Neural progenitor cell (in vitro differentiated cells): ENCODE measurements around the gene AGAP3. TPM values are rescaled to one million over a fixed set of nuclear protein-coding genes. Genes with fewer than 3 reads are reported as not detected.
A peak's percentile ranks its signal among the peaks of the same experiment; 100 is the strongest.

ENCODE experiments used
- DNase-seq: peaks from one replicate; pipeline ENCODE4 v3.0.0-alpha.2; 2016; ENCODE audit warnings: low spot score
- H2AFZ ChIP-seq: fragments of 200-600 bp; sonication (generic); replicated peaks from 2 replicates; pipeline ENCODE4 v1.6.1; 2016; ENCODE audit warnings: antibody characterized with exemption
- H3F3A ChIP-seq: fragments of 200-600 bp; sonication (generic); 2 replicates; pipeline ENCODE4 v1.6.1; 2016; ENCODE audit warnings: antibody characterized with exemption, low read depth
- H3K27ac ChIP-seq: fragments of 200-600 bp; sonication (generic); 2 replicates; pipeline ENCODE4 v1.5.1; 2016; ENCODE audit warnings: mild to moderate bottlenecking
- H3K27me3 ChIP-seq: fragments of 200-600 bp; sonication (generic); 2 replicates; pipeline ENCODE4 v1.6.1; 2016; ENCODE audit warnings: mild to moderate bottlenecking, moderate library complexity
- H3K36me3 ChIP-seq: fragments of 200-600 bp; sonication (generic); 2 replicates; pipeline ENCODE4 v1.5.1; 2016
- H3K4me1 ChIP-seq: fragments of 200-600 bp; sonication (generic); 2 replicates; pipeline ENCODE4 v1.6.1; 2016; ENCODE audit warnings: mixed run types
- H3K4me2 ChIP-seq: fragments of 200-600 bp; sonication (generic); 2 replicates; pipeline ENCODE4 v1.6.1; 2016
- H3K4me3 ChIP-seq: fragments of 200-600 bp; sonication (generic); 2 replicates; pipeline ENCODE4 v1.5.1; 2016
- H3K79me2 ChIP-seq: fragments of 200-600 bp; sonication (generic); 2 replicates; pipeline ENCODE4 v1.6.1; 2016; ENCODE audit warnings: low read depth
- H3K9ac ChIP-seq: fragments of 200-600 bp; sonication (generic); 2 replicates; pipeline ENCODE4 v1.6.1; 2016
- H3K9me3 ChIP-seq: fragments of 200-600 bp; sonication (generic); 2 replicates; pipeline ENCODE4 v1.5.1; 2016; ENCODE audit warnings: low read depth
- H4K20me1 ChIP-seq: fragments of 200-600 bp; sonication (generic); 2 replicates; pipeline ENCODE4 v1.6.1; 2016; ENCODE audit warnings: low read depth
- H3K27ac Mint-ChIP-seq: 3 replicates; pipeline ENCODE4 v1.8.0; 2021; ENCODE audit warnings: mixed read lengths
- H3K27me3 Mint-ChIP-seq: 2 replicates; pipeline ENCODE4 v1.8.0; 2022; ENCODE audit warnings: low read depth, mild to moderate bottlenecking, inconsistent platforms, moderate library complexity, mixed read lengths; ENCODE audit not compliant: insufficient read depth
- H3K36me3 Mint-ChIP-seq: 3 replicates; pipeline ENCODE4 v1.8.0; 2021; ENCODE audit warnings: mixed read lengths
- H3K4me1 Mint-ChIP-seq: 3 replicates; pipeline ENCODE4 v1.8.0; 2021; ENCODE audit warnings: mixed read lengths
- H3K4me3 Mint-ChIP-seq: 3 replicates; pipeline ENCODE4 v1.8.0; 2021; ENCODE audit warnings: mild to moderate bottlenecking, moderate library complexity, mixed read lengths
- H3K9me3 Mint-ChIP-seq: 3 replicates; pipeline ENCODE4 v1.8.0; 2020; ENCODE audit warnings: mixed read lengths
- EZH2 ChIP-seq: fragments of 200-600 bp; sonication (generic); IDR thresholded peaks from 2 replicates; pipeline ENCODE4 v1.6.1; 2017; ENCODE audit warnings: antibody characterized with exemption, mild to moderate bottlenecking, moderate library complexity
- EZH2phosphoT487 ChIP-seq: fragments of 200-600 bp; sonication (generic); IDR thresholded peaks from 2 replicates; pipeline ENCODE4 v1.6.1; 2017; ENCODE audit warnings: antibody characterized with exemption
- total RNA-seq: library from RNA; depleted of rRNA; stranded (reverse); fragments of >200 nt; gene quantifications from 2 replicates; pipeline ENCODE4 v1.2.3, GENCODE V29; 2015; ENCODE audit warnings: low replicate concordance
- TF ChIP-seq, protein P1 (sequence below): fragments of 200-600 bp; sonication (generic); IDR thresholded peaks from 2 replicates; pipeline ENCODE4 v1.5.1; 2017; ENCODE audit warnings: antibody characterized with exemption, mild to moderate bottlenecking

Gene AGAP3
- total RNA-seq, 1 donor from 2014 or later = 38.9 TPM

DNA sequence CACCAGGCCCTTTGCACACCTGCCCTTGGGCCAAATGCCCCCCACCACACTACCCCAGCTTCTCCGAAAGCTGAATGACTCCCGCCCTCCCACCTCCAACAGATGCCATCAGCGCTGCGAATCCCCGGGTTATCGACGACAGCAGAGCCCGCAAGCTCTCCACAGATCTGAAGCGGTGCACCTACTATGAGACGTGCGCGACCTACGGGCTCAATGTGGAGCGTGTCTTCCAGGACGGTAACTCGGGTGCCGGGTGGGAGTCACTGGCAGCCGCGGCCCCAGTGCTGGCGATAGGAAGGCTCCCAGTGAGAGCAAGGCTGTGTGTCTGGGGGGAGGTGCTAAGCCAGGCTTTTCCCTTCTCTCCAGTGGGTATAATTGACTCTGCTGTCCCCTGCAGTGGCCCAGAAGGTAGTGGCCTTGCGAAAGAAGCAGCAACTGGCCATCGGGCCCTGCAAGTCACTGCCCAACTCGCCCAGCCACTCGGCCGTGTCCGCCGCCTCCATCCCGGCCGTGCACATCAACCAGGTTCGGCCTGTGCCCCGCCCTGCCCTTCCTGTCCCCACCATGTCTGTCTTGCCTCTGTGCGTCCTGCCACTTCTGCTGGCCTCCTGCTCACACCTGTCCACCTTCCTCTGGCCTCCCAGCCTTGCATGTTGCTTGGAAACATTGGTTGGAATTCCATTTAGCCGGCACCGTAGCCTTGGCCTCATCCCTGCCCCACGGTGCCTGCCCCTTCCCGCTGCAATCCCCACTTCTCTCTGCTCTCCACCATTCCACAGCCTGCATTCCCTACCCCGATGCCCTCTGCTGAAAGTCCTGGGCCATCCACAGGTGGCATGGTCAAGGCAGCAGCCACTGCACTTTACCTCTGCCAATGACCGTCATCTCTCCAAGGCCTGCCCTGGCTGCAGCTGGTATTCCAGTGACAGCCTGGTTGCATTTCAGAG, 32.1 kb downstream of the AGAP3 start:
- H3K9me3 ChIP-seq = no peaks in the 10 kb centered on the region
- TF ChIP-seq, protein P1, sequence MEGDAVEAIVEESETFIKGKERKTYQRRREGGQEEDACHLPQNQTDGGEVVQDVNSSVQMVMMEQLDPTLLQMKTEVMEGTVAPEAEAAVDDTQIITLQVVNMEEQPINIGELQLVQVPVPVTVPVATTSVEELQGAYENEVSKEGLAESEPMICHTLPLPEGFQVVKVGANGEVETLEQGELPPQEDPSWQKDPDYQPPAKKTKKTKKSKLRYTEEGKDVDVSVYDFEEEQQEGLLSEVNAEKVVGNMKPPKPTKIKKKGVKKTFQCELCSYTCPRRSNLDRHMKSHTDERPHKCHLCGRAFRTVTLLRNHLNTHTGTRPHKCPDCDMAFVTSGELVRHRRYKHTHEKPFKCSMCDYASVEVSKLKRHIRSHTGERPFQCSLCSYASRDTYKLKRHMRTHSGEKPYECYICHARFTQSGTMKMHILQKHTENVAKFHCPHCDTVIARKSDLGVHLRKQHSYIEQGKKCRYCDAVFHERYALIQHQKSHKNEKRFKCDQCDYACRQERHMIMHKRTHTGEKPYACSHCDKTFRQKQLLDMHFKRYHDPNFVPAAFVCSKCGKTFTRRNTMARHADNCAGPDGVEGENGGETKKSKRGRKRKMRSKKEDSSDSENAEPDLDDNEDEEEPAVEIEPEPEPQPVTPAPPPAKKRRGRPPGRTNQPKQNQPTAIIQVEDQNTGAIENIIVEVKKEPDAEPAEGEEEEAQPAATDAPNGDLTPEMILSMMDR = no peak
- no peak for TF ChIP-seq EZH2
- TF ChIP-seq EZH2phosphoT487 = no peak
- Mint-ChIP-seq H3K4me3 (peak overlapping the region; percentile 8), H3K4me1 (peaks cover 18% of the 10 kb centered on the region), H3K36me3 (peaks cover 12% of the 10 kb centered on the region), H3K9me3 (no peaks in the 10 kb centered on the region), H3K27ac (no peak overlapping the region), H3K27me3 (peaks cover 5% of the 10 kb centered on the region)
- no peak overlapping the region for H3K27ac ChIP-seq
- H3K36me3 ChIP-seq = no peaks in the 10 kb centered on the region
- H4K20me1 ChIP-seq = peaks cover 72% of the 10 kb centered on the region
- peaks cover 18% of the 10 kb centered on the region for H3K4me1 ChIP-seq
- no peak overlapping the region for H3K4me3 ChIP-seq
- DNase-seq = no peak
- H3K9ac ChIP-seq = no peak overlapping the region
- H3K79me2 ChIP-seq = peaks cover 30% of the 10 kb centered on the region
- no peak overlapping the region for H3K4me2 ChIP-seq
- H3F3A ChIP-seq = peaks cover 20% of the 10 kb centered on the region
- H3K27me3 ChIP-seq = peaks cover 17% of the 10 kb centered on the region
- H2AFZ ChIP-seq = no peak overlapping the region

DNA sequence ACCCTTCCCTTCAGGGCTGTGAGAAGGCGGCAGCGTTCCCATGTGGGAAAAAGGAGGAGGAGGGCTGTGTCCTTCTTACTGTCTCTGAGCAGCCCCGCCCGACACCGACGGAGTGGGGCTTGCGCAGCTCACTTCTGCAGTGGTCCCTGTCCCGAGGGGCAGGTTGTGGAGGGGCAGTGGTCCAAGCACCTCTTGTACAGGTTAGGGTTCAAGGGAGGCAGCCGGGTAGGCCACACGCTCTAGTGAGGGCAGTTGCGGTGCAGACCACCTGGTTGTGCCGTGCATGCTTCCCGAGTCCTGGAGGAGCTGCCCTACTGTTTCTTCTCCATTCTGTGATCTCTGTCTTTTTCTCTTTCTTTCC, 32.8 kb downstream of the AGAP3 start:
- peaks cover 15% of the 10 kb centered on the region for H3K36me3 Mint-ChIP-seq
- no peak overlapping the region for H3K27ac Mint-ChIP-seq
- no peak overlapping the region for H2AFZ ChIP-seq
- no peak for DNase-seq
- H3K9ac ChIP-seq = no peak overlapping the region
- no peaks in the 10 kb centered on the region for H3K9me3 ChIP-seq
- H3K79me2 ChIP-seq = peaks cover 24% of the 10 kb centered on the region
- H3K27ac ChIP-seq = no peak overlapping the region
- H3K27me3 ChIP-seq = peaks cover 15% of the 10 kb centered on the region
- peaks cover 12% of the 10 kb centered on the region for H3K4me1 ChIP-seq
- no peaks in the 10 kb centered on the region for H3K9me3 Mint-ChIP-seq
- H3K4me3 ChIP-seq = no peak overlapping the region
- peaks cover 19% of the 10 kb centered on the region for H3F3A ChIP-seq
- no peaks in the 10 kb centered on the region for H3K36me3 ChIP-seq
- H3K4me2 ChIP-seq = no peak overlapping the region
- TF ChIP-seq EZH2phosphoT487 (no peak), EZH2 (no peak)
- TF ChIP-seq, protein P1 = no peak
- peaks cover 72% of the 10 kb centered on the region for H4K20me1 ChIP-seq
- H3K4me1 Mint-ChIP-seq = peaks cover 18% of the 10 kb centered on the region
- H3K4me3 Mint-ChIP-seq = no peak overlapping the region
- peaks cover 2% of the 10 kb centered on the region for H3K27me3 Mint-ChIP-seq

DNA sequence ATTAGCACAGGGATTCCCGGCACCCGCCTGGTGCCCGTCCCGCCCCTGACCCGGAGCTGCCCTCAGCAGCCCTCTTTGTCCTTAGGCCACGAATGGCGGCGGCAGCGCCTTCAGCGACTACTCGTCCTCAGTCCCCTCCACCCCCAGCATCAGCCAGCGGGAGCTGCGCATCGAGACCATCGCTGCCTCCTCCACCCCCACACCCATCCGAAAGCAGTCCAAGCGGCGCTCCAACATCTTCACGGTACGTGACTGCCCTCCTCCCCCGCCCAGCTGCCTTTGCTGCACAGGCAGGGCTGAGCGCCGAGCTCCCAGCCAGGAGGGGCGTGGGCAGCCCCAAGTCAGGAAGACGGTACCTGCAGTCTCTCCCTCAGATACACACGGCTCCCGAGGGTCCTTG, 33.6 kb downstream of the AGAP3 start:
- Histone ChIP-seq H3K36me3 (no peaks in the 10 kb centered on the region), H4K20me1 (peaks cover 75% of the 10 kb centered on the region), H3F3A (peaks cover 23% of the 10 kb centered on the region), H3K27ac (no peak overlapping the region), H2AFZ (no peak overlapping the region), H3K27me3 (peaks cover 10% of the 10 kb centered on the region), H3K9ac (no peak overlapping the region), H3K79me2 (peaks cover 19% of the 10 kb centered on the region), H3K4me2 (no peak overlapping the region), H3K4me3 (no peak overlapping the region), H3K4me1 (peaks cover 8% of the 10 kb centered on the region), H3K9me3 (no peaks in the 10 kb centered on the region)
- H3K36me3 Mint-ChIP-seq = peaks cover 21% of the 10 kb centered on the region
- H3K27ac Mint-ChIP-seq = no peak overlapping the region
- TF ChIP-seq EZH2phosphoT487 (no peak), EZH2 (no peak)
- TF ChIP-seq, protein P1 = no peak
- peaks cover 4% of the 10 kb centered on the region for H3K27me3 Mint-ChIP-seq
- peaks cover 21% of the 10 kb centered on the region for H3K4me1 Mint-ChIP-seq
- no peak overlapping the region for H3K4me3 Mint-ChIP-seq
- H3K9me3 Mint-ChIP-seq = no peaks in the 10 kb centered on the region
- DNase-seq = no peak
